GM18498 (cell line): ENCODE results near the gene CCDC9B.
A peak's percentile ranks its signal among the peaks of the same experiment; 100 is the strongest.

ENCODE experiments used
- ATAC-seq: cut with Tn5 transposase; IDR thresholded peaks from one replicate; pipeline ENCODE4 v1.9.1; 2021; ENCODE audit warnings: mild to moderate bottlenecking, moderate library complexity; ENCODE audit not compliant: unreplicated experiment

The CCDC9B gene

DNA sequence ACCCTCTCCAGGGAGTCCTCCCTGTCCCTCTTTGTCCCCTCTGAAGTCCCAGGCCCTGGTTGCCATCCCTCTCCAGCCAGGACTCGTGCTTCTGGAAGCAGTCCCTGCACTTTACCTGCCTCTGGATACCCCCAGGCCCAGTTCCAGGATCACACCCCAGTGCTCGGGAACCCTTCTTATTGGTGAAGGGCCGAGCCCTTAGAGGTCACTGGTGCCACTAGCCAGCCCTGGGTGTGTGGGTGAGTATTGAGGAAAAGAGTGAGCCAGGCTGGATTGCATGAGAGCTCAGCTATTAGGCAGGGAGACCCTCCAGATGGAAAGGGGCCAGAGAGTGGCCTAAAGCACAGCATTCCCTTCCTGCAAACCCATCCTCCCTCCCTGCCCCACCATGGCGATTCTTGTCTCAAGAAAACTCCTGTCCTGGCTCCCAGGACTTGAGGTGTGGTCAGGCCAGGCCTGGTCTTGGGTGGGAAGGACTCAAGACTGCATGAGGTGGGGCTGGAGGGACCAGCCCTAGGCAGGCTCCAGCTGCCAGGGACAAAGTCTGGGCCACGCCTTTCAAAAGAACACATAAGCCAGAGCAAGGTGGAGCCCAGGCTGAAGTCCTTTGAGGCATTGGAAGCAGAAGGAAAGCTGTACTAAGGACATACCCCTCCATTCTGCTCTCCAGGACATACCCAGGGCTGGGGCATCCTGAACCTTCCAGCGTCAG is 5.3 kb upstream of the CCDC9B start:
- ATAC-seq: no peak

DNA sequence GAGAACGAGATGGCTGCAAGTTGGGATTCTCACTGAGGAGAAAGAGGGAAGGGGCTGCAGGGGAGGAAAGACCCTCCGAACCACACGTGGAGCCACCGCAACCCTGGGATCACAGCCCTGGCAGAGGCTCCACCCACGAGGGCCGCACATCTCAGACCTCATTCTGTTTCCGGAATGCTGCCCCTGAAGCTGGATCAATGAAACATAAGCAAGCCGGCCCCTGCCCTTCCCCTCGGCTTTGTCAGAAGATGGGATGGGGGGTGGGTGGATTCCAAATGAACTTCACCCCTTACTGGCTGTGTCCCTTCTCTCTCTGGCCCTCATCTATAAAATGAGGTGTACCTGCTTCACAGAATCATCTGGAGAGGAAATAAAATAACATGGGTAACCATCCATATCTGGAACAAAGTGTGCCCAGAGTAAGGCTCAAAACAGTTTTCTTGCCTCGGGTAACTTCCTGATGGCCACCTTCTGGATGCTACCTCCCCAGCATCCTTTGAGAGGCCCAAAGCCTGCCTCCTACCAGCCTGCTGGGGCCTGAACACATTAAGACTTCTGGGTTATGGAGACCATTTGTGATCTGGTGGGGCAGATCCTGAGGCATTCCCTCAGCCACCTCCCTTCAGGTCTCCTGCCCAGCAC is 4.6 kb upstream of the CCDC9B start:
- no peak for ATAC-seq

- no peak for ATAC-seq
These were observed 3.9 kb upstream of the CCDC9B start for GRCh38 chr15:40344631-40345120.

- ATAC-seq: no peak
These were observed 3.5 kb upstream of the CCDC9B start for GRCh38 chr15:40344217-40344616.

GRCh38 chr15:40343512-40343911 is 2.8 kb upstream of the CCDC9B start:
- no peak for ATAC-seq

DNA sequence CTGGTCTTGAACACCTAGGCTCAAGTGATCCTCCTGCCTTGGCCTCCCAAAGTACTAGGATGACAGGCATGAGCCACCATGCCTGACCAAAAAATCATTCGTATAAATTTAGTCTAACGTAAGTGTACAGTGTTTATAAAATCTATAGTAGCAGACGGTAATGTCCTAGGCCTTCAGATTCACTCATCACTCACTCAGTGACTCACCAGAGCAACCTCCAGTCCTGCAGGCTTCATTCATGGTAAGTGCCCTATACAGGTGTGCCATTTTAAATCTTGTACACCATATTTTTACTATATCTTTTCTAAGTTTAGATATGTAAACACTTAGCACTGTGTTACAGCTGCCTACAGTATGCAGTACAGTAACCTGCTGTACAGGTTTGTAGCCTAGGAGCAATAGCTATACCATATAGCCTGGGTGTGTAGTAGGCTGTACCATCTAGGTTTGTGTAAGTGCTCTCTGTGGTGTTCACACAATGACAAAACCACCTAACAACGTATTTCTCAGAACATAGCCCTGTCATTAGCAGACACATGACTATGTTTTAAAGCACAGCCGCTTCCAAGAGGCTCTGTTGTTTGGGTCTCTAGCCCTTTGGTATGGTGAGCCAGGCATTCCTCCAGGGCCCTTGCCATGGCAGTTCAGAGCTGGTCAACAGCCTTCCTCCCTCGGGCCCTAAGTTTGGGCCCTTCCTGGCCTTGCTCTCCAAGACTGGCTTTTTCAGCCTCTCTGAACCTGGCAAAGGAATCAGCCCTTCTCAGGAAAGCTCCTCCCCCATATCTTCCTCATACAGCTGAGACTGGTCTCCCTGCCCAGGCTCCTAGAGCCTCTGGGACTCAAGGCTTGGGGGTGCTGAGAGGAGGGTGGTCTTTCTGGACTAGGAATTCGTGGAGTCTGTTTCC is 1.9 kb upstream of the CCDC9B start:
- no peak for ATAC-seq

DNA sequence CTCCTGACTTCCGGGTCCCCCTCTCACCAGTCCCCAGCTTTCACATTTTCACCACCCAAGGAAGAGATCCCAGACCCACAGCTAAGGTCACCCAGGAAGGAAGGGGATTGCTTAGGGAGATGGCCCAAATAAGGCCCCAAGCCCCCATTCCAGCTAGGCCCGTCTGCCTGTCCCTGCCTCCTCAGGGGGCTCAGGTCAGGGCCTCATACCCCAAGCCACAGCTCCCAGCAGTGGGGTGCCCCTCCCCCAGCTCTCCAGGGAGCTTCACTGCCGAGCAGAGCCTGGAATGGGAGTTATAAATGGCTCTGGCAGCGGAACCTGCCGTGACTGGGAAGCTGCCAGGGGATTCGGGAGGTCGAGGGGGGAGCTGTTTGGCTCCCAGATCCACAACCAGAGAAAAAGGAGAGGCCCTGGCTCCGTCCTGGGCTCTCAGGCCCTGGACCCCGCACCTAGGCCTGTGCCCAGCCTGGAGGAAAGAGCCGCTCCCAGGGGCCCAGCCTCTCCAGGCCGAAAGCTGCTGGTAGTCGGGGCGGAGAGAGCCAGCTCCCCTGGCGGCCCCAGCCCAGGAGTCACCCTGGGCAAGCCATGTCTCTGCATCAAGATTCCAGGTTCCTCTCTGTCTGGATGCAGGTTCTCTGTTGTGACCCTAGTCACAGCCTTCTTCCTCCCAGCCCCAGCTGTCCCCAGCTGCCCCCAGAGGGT is 550 bp downstream of the CCDC9B start:
- no peak for ATAC-seq

DNA sequence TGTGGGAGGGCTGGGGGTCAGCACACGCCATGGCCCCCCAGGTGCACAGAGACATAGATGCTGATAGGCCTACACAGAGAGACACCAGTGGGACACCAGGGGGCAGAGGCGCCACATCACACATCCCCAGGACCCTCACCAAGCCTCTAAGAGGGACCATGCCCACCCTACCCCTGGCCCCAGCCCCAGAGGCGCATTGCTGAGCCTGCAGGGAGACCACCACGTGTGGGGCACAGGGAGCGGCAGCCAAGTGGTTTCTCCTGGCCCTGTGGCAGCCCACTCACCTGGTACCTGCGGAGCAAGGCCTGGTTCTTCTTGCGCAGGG is 1.2 kb downstream of the CCDC9B start:
- no peak for ATAC-seq

- ATAC-seq: no peak
These were observed 1.7 kb downstream of the CCDC9B start for GRCh38 chr15:40338921-40339620.

GRCh38 chr15:40338041-40338657 is 2.6 kb downstream of the CCDC9B start:
- peak; percentile 69 for ATAC-seq

DNA sequence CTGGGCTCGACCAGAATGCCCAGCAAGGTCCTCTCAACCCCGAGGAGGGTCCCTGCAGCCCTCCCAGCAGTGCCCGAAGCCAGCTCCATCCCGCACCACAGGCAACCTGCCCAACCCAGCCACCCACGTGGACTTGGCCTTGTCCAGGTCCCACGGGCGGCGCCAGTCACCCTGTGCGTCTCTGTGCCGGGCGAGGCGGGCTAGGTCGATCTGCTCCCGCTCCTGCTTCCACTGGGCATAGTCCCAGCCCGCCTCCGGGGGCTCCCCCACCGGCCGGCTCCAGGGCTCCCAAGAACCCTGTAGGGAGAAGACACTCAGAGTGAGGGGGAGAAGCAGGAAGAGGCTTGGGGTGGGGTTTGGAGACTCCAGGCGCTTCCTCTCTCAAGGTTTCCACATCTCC is 3.1 kb downstream of the CCDC9B start:
- ATAC-seq: no peak

DNA sequence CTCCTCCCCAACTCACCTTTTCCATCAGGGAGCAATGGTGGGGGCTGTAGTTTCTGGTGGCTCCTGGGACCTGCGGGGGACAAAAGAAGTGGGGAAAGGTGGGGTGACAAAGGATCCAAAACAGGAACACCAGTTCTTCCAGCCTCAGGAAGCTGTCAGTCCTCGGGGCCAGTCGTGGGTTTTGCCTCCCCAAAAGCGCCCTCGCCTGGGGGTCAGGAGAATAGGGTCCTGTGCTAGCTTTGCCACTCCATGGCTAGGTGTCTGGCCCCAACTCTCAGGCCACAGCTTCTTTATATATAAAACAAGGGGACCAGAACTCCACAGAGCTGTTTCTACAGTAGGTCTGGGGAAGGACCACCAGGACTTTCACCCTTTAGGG is 4.0 kb downstream of the CCDC9B start:
- no peak for ATAC-seq

DNA sequence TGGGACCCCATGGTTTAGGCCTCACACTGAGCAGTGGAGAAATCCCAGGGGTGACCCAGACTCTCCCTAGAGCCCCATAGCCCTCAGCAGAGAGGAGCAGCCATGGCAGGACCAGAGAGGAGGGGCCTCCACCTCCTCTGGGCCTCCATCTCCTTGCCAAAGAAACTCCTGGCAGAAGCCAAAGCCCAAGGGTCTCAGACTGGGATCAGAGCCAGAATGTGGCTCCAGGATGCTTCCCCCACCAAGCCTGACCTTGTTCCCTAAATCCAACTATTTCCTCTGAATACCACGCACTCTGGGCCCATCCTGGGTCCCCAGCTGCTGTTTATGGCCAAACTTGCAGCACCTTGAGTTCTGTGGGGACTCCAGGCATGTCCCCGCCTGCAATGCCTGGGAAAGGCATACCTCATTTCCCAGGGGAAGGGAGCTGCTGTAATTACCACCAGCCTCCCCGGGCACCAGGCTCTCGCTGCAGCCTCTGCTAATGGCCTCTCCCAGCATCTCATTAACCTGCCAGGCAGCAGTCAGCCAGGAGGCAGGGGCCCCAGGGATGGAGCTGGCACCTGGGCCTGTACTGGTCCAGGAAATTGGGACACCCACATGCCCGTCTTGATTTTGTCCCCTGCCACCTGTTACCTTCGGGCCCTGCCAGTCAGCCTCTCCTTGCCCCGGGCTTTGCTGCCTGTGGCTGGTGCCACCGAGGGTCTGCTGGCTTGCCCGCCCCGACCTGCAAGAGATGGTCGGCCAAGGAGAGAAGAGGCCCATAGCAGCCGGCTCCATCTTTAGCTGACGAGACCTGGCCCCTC is 4.6 kb downstream of the CCDC9B start:
- ATAC-seq: no peak

- no peak for ATAC-seq
These were observed 5.6 kb downstream of the CCDC9B start for GRCh38 chr15:40334941-40335795.

- ATAC-seq: no peak
These were observed 6.2 kb downstream of the CCDC9B start for GRCh38 chr15:40334541-40334940.

DNA sequence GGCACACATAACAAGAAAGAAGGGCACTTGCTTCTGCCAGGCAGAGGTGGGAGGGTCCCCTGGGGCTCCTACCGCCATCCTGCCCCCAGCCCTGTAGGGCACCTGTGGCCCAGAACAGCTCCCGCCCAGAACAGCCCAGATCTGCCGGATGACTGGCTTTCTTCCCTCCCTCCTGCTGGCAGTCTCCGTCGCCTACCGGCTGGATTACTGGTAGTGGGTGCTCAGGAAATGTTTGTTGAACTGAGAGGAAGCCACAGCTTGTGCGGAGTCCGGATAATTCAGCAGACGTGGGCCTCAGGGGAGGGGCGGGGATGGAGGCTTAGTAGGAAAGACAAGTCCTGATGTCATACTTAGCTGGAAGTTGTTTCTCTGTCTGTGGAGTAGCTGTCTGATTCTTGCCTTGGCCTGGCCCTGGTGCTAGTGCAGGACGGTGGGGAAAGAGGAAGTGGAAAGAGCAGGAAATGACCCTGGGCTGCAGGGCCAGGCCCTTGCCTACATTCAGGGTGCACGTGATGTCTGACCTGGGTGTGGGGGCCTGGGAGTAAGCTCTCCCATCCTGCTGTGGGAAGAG is 6.7 kb downstream of the CCDC9B start:
- ATAC-seq: no peak

GRCh38 chr15:40332113-40332781 is 8.5 kb downstream of the CCDC9B start:
- no peak for ATAC-seq
